Endodermal cell (in vitro differentiated cells): ENCODE measurements around the gene LMF2. TPM values are rescaled to one million over a fixed set of nuclear protein-coding genes. Genes with fewer than 3 reads are reported as not detected.

ENCODE experiments used
- DNase-seq: peaks from one replicate; pipeline ENCODE4 v3.0.0-alpha.2; 2017
- H3K27ac ChIP-seq: 2 replicates; pipeline ENCODE4 v1.5.1; 2013; ENCODE audit warnings: mild to moderate bottlenecking, low read depth, low read length, moderate library complexity
- H3K27me3 ChIP-seq: 2 replicates; pipeline ENCODE4 v1.6.1; 2013; ENCODE audit warnings: mild to moderate bottlenecking, low read length, moderate library complexity; ENCODE audit not compliant: insufficient read depth, control insufficient read depth, poor library complexity, severe bottlenecking
- H3K36me3 ChIP-seq: 2 replicates; pipeline ENCODE4 v1.7.0; 2013; ENCODE audit warnings: mild to moderate bottlenecking, low read length, moderate library complexity; ENCODE audit not compliant: control insufficient read depth, insufficient read depth
- H3K4me1 ChIP-seq: one replicate; pipeline ENCODE4 v1.7.0; 2013; ENCODE audit warnings: low read length; ENCODE audit not compliant: control insufficient read depth, insufficient read depth
- H3K4me3 ChIP-seq: 2 replicates; pipeline ENCODE4 v1.5.1; 2013; ENCODE audit warnings: mild to moderate bottlenecking, low read length, moderate library complexity
- H3K9ac ChIP-seq: 2 replicates; pipeline ENCODE4 v1.6.1; 2013; ENCODE audit warnings: mild to moderate bottlenecking, low read length, moderate library complexity; ENCODE audit not compliant: poor library complexity, severe bottlenecking; ENCODE audit errors: extremely low read depth
- H3K9me3 ChIP-seq: 2 replicates; pipeline ENCODE4 v1.6.1; 2013; ENCODE audit warnings: mild to moderate bottlenecking, low read length, moderate library complexity; ENCODE audit not compliant: control insufficient read depth
- H3K27ac Mint-ChIP-seq: 2 replicates; pipeline ENCODE4 v1.8.0; 2020; ENCODE audit warnings: mixed read lengths
- H3K27me3 Mint-ChIP-seq: 2 replicates; pipeline ENCODE4 v1.8.0; 2021; ENCODE audit warnings: mild to moderate bottlenecking, mixed read lengths; ENCODE audit not compliant: insufficient read depth
- H3K36me3 Mint-ChIP-seq: 2 replicates; pipeline ENCODE4 v1.8.0; 2020; ENCODE audit warnings: low read depth, mixed read lengths
- H3K4me1 Mint-ChIP-seq: 2 replicates; pipeline ENCODE4 v1.8.0; 2020; ENCODE audit warnings: mixed read lengths
- H3K4me3 Mint-ChIP-seq: 2 replicates; pipeline ENCODE4 v1.8.0; 2020; ENCODE audit warnings: mild to moderate bottlenecking, moderate library complexity, mixed read lengths
- H3K9me3 Mint-ChIP-seq: 2 replicates; pipeline ENCODE4 v1.8.0; 2020; ENCODE audit warnings: mild to moderate bottlenecking, mixed read lengths
- WGBS, 2 experiments: methylation state at CpG; one replicate each; pipeline versions ENCODE4 v1.1.5 to v1.1.7; 2013; ENCODE audit warnings: missing lambda C conversion rate in 2 of 2, mixed read lengths in 1 of 2; ENCODE audit not compliant: insufficient coverage in 1 of 2, insufficient read length in 1 of 2; 5-methylcytosine and 5-hydroxymethylcytosine counted together
- total RNA-seq, 2 donors: library from RNA; stranded (reverse); fragmentation: NEBNext Ultra II Directional in 1 of 2; extraction: Animal tissue kit (Norgen Biotek cat#: 25700) in 1 of 2; gene quantifications; 2 replicates in 1 of 2; 3 replicates in 1 of 2; pipeline ENCODE4 v1.2.1, GENCODE V29; 2021
- TF ChIP-seq, protein P1 (sequence below): fragments of 200-600 bp; sonication (generic); conservative IDR thresholded peaks from 2 replicates; pipeline ENCODE4 v1.5.0; 2021; ENCODE audit warnings: antibody characterized with exemption, mild to moderate bottlenecking

Gene LMF2
- total RNA-seq, 2 donors from 2014 or later, result 58.8 to 65.2 TPM

DNA sequence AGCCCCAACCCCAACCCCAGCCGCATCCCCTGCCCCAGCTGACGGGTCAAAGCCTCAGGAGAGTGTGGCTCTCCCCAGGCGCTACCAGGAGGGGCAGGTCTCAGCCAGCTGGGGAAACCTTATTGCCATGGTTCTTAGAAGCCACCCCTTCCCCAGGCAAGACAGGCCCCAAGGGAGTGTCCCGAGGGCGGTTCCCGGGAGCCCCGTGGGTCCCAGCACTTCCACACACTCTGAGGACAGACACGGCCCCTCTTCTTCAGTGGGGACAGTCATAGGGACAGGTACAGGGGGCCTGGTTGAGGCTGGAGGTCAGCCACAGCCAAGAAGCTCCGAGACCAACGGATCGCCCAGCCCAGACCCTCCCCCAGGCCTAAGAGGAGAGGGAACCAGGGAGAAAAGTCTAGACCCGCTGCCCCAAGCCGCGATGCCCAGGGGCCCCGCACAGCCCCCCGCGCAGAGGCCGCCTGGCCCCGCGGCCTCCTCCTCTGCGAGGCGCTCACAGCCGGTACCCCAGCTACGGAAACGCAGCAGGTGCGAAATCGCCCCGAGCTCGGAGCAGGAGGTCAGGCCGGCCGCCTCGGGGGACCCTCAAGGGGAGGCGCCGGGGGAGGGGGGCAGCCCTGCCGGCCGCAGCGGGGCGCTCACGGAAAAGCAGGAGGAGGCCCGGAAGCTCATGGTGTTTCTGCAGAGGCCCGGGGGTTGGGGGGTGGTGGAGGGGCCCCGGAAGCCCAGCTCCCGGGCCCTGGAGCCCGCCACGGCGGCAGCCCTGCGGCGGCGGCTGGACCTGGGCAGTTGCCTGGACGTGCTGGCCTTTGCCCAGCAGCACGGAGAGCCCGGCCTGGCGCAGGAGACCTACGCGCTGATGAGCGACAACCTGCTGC, 40.8 kb upstream of the LMF2 start:
- H3K4me1 Mint-ChIP-seq, result peaks cover 3% of the 10 kb centered on the region
- peaks cover 14% of the 10 kb centered on the region for H3K27me3 ChIP-seq

DNA sequence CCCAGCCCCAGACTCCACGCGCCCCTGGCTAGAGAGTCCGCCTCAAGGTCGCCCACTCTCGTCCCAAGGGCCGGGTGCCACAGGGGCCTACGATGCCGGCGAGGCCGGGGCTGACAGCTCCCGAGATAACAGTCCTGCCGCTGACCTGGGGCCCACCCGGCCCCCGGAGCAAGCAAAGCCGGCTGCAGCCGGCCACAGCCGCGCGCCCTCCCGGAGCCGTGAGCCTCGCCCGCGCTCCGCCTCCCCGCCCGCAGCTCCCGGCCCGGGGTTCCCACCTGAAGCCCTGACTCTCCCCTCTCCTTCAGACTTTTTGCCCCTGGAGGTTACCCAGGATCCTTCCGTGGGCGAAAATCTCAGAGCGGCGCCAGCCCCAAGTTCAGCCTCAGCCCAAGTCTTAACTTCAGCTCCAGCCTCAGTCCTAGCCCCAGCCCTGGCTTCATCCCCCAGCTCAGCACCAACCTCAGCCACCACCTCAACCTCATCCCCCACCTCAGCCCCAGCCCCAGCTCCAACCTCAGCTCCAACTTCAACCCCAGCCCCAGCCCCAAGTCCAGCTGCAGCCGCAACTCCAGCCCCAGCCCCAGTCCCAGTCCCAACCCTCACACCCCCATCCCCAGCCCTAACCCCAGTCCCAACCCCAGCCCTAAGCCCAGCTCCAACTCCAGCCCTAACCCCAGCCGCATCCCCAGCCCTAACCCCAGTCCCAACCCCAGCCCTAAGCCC, 39.9 kb upstream of the LMF2 start:
- TF ChIP-seq, protein P1, sequence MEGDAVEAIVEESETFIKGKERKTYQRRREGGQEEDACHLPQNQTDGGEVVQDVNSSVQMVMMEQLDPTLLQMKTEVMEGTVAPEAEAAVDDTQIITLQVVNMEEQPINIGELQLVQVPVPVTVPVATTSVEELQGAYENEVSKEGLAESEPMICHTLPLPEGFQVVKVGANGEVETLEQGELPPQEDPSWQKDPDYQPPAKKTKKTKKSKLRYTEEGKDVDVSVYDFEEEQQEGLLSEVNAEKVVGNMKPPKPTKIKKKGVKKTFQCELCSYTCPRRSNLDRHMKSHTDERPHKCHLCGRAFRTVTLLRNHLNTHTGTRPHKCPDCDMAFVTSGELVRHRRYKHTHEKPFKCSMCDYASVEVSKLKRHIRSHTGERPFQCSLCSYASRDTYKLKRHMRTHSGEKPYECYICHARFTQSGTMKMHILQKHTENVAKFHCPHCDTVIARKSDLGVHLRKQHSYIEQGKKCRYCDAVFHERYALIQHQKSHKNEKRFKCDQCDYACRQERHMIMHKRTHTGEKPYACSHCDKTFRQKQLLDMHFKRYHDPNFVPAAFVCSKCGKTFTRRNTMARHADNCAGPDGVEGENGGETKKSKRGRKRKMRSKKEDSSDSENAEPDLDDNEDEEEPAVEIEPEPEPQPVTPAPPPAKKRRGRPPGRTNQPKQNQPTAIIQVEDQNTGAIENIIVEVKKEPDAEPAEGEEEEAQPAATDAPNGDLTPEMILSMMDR, result no peak
- Mint-ChIP-seq H3K27me3 (peaks cover 18% of the 10 kb centered on the region), H3K4me1 (peaks cover 3% of the 10 kb centered on the region), H3K27ac (no peak overlapping the region), H3K4me3 (no peak overlapping the region), H3K36me3 (no peaks in the 10 kb centered on the region), H3K9me3 (no peaks in the 10 kb centered on the region)
- Histone ChIP-seq H3K27me3 (peaks cover 14% of the 10 kb centered on the region), H3K36me3 (no peaks in the 10 kb centered on the region), H3K9ac (no peak overlapping the region), H3K9me3 (no peaks in the 10 kb centered on the region), H3K4me1 (no peaks in the 10 kb centered on the region), H3K4me3 (no peak overlapping the region), H3K27ac (no peak overlapping the region)
- DNase-seq, result no peak
- 93 to 97% methylated on average over 8 to 35 of the region's 35 CpGs for WGBS, 2 experiments

More for the DNA sequence above, 40.8 kb upstream of the LMF2 start:
- Histone ChIP-seq H3K9me3 (no peaks in the 10 kb centered on the region), H3K9ac (no peak overlapping the region), H3K4me1 (no peaks in the 10 kb centered on the region), H3K36me3 (no peaks in the 10 kb centered on the region), H3K4me3 (no peak overlapping the region), H3K27ac (no peak overlapping the region)
- Mint-ChIP-seq H3K9me3 (no peaks in the 10 kb centered on the region), H3K36me3 (no peaks in the 10 kb centered on the region), H3K27ac (no peak overlapping the region), H3K27me3 (peaks cover 18% of the 10 kb centered on the region), H3K4me3 (no peak overlapping the region)
- DNase-seq, result no peak
- WGBS, 2 experiments, result 92 to 95% methylated on average over 35 to 56 of the region's 56 CpGs
- TF ChIP-seq, protein P1, result no peak

DNA sequence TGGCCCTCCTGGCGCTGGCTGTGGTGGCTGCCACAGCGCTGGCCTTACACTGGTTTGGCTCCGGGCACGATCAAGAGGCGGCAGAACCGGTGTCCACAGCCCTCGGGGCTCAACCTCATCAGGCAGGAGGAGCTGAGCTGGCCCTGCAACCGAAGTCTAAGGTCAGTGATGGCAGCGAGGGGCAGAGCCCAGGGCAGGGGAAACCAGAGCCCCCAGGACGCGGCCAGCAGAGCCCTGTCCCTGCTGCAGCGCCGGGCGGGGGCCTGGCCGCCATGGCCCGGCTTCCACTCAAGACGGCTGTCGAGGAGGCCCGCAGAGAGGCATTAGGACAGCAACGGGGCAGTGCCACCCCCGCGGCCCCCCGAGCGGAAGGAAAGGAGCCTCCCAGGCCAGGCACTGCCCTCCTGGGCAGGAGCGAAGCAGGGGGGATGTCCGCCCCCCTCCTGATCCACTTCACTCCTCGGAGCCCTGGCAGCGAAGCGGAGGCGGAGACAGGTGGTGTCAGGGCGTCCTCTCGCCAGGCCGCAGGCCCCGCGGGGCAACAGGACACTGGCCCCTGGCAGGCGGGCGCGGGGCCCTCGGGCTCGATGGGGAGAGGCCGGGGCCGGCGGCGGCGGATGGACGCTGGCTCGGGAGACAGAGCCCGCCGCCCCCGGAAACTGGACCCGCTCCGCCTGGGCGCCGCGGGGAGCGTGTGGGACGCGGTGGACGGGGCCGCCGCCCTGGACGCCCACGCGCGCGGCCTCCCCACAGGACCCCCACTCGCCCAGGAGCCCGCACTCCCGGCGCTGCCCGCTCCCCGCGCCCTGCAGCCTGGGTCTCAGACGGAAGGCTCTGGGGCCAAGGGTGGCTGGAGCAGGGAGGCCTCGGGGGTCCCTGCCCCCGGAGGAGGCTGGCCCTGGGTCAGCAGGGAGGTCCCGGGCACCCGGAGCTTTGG, 39.1 kb upstream of the LMF2 start:
- peaks cover 3% of the 10 kb centered on the region for H3K4me1 Mint-ChIP-seq
- Histone ChIP-seq H3K4me1 (no peaks in the 10 kb centered on the region), H3K27ac (no peak overlapping the region), H3K4me3 (no peak overlapping the region), H3K9me3 (no peaks in the 10 kb centered on the region), H3K9ac (no peak overlapping the region), H3K27me3 (peaks cover 14% of the 10 kb centered on the region), H3K36me3 (no peaks in the 10 kb centered on the region)
- H3K36me3 Mint-ChIP-seq, result no peaks in the 10 kb centered on the region
- H3K9me3 Mint-ChIP-seq, result no peaks in the 10 kb centered on the region
- H3K27ac Mint-ChIP-seq, result no peak overlapping the region
- H3K27me3 Mint-ChIP-seq, result peaks cover 13% of the 10 kb centered on the region
- no peak overlapping the region for H3K4me3 Mint-ChIP-seq
- 95 to 96% methylated on average over 66 to 77 of the region's 78 CpGs for WGBS, 2 experiments
- DNase-seq, result peak; percentile 45
- TF ChIP-seq, protein P1, result no peak
